ENCODE data around the gene ASB2. TPM values are rescaled to one million over a fixed set of nuclear protein-coding genes. Genes with fewer than 3 reads are reported as not detected.

ASB2 gene
- total RNA-seq, 4 donors from 2014 or later = 0.79 to 2.5 (median 0.95) TPM

DNA sequence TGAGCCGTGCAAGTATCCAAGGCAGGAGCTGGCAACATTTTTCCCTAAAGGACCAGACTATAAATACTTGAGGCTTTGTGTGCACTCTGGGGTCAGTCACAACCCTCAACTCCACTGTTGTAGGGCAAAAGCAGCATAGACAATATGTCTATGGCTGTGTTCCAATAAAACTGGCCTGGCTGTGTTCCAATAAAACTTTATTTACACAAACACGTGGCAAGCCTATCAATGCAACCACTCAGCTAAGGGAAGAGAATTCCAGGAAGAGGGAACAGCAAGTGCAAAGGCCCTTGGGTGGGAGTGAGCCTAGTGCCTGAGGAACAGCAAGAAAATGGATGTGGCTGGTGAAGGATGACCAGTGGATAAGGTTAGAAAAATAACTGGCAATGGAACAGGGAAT, 60.6 kb downstream of the ASB2 start:
- WGBS = 36% methylated on average over 2 of the region's 2 CpGs
- no peak for DNase-seq (ENCODE audit: low spot score in 2 of 2)
- no peak for TF ChIP-seq EP300 (IDR thresholded peaks at IDR 0.05)
- TF ChIP-seq, protein P1, sequence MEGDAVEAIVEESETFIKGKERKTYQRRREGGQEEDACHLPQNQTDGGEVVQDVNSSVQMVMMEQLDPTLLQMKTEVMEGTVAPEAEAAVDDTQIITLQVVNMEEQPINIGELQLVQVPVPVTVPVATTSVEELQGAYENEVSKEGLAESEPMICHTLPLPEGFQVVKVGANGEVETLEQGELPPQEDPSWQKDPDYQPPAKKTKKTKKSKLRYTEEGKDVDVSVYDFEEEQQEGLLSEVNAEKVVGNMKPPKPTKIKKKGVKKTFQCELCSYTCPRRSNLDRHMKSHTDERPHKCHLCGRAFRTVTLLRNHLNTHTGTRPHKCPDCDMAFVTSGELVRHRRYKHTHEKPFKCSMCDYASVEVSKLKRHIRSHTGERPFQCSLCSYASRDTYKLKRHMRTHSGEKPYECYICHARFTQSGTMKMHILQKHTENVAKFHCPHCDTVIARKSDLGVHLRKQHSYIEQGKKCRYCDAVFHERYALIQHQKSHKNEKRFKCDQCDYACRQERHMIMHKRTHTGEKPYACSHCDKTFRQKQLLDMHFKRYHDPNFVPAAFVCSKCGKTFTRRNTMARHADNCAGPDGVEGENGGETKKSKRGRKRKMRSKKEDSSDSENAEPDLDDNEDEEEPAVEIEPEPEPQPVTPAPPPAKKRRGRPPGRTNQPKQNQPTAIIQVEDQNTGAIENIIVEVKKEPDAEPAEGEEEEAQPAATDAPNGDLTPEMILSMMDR (IDR thresholded peaks at IDR 0.05) = no peak
- no peak for TF ChIP-seq POLR2A (IDR thresholded peaks at IDR 0.05)
- TF ChIP-seq POLR2AphosphoS5 (IDR thresholded peaks at IDR 0.05) = no peak
- Histone ChIP-seq H3K27me3 (peaks cover 3% of the 10 kb centered on the region), H3K4me1 (peaks cover 5% of the 10 kb centered on the region), H3K36me3 (no peaks in the 10 kb centered on the region), H3K4me3 (no peak overlapping the region), H3K27ac (no peak overlapping the region), H3K9me3 (no peaks in the 10 kb centered on the region)

DNA sequence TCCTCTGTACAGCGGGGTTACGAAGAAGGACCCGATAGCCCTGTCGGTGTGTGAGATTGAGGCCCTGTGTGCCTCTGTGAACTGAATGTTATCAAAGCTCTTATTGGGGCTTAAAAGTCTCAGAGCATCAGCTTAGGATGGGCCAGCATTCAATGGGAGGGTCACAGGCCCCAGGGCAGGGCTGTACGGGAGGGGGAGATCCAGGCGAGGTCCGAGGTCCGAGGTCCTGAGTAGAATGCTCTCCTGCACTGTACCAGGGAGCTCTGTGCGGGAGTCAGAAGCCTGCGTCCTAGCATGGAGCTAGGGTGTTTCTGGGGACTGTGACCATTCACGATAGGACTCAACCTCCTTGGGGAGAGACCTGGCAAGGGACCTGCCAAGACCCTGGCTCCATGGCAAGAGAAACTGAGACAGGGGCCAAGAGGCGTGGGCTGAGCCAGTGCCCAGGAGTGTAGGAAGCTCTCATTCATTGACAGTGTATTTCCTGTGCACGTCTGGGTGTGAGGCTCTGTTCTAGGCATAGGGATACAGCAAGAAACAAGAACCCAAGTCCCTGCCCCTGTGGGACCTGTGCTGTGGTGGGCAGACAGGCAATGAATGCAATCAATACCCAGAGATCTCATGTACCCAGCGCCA, 61.2 kb downstream of the ASB2 start:
- WGBS = 82% methylated on average over 14 of the region's 14 CpGs
- no peak for DNase-seq (ENCODE audit: low spot score in 2 of 2)

DNA sequence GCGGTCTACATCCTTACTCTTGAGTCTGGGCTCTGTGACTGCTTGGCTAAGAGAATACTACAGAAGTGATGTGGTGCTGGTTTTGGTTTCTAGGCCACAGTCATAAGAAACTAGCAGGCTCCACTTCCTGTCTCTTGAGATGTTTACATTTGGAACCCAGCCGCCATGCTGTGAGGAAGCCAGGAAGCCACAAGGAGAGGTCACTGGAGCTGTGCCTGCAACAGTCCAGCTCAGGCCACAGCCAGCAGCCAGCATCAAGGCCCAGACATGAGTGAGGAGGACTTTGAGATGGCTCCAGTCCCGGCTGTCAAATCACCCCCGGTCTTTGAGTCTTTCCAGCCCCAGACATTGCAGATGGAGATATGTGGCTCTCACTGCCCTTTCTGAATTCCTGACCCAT, 62.1 kb downstream of the ASB2 start:
- H3K4me1 ChIP-seq = peaks cover 5% of the 10 kb centered on the region
- no peak overlapping the region for H3K27ac ChIP-seq
- H3K4me3 ChIP-seq = no peak overlapping the region
- WGBS = 100% methylated on average over 1 of the region's 4 CpGs
- no peak for DNase-seq (ENCODE audit: low spot score in 2 of 2)
- peaks cover 6% of the 10 kb centered on the region for H3K27me3 ChIP-seq
- H3K9me3 ChIP-seq = no peaks in the 10 kb centered on the region
- TF ChIP-seq, protein P1 (IDR thresholded peaks at IDR 0.05) = no peak
- TF ChIP-seq EP300 (IDR thresholded peaks at IDR 0.05) (no peak), POLR2AphosphoS5 (IDR thresholded peaks at IDR 0.05) (no peak), POLR2A (IDR thresholded peaks at IDR 0.05) (no peak)
- no peaks in the 10 kb centered on the region for H3K36me3 ChIP-seq

More for the DNA sequence above, 61.2 kb downstream of the ASB2 start:
- H3K36me3 ChIP-seq = no peaks in the 10 kb centered on the region
- no peak overlapping the region for H3K4me3 ChIP-seq
- H3K27me3 ChIP-seq = peaks cover 6% of the 10 kb centered on the region
- H3K27ac ChIP-seq = no peak overlapping the region
- TF ChIP-seq POLR2A (IDR thresholded peaks at IDR 0.05) (no peak), POLR2AphosphoS5 (IDR thresholded peaks at IDR 0.05) (no peak), EP300 (IDR thresholded peaks at IDR 0.05) (no peak)
- TF ChIP-seq, protein P1 (IDR thresholded peaks at IDR 0.05) = no peak
- peaks cover 5% of the 10 kb centered on the region for H3K4me1 ChIP-seq
- no peaks in the 10 kb centered on the region for H3K9me3 ChIP-seq

DNA sequence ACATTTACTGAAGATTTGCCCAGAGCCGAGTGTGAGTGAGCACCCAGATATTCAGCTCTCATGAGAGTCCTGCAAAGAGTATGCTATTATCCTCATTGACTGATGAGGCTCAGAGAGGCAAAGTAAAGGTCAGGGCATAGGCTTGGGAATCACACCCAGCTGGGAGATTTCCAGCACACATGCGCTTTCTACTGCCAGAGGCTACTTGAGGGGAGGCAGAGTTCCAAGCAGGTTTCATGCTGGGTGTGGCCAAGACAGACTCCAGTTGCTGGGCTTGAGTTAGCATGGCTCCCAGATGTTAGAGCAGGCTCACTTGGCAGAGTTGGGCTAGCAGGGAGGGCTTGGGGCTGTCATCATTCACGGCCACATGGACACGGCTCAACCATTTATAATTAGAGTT, 63.6 kb downstream of the ASB2 start:
- 50% methylated on average over 3 of the region's 4 CpGs for WGBS
- peaks cover 5% of the 10 kb centered on the region for H3K4me1 ChIP-seq
- H3K4me3 ChIP-seq = no peak overlapping the region
- no peak for TF ChIP-seq POLR2A (IDR thresholded peaks at IDR 0.05)
- TF ChIP-seq EP300 (IDR thresholded peaks at IDR 0.05) = no peak
- no peak for TF ChIP-seq POLR2AphosphoS5 (IDR thresholded peaks at IDR 0.05)
- TF ChIP-seq, protein P1 (IDR thresholded peaks at IDR 0.05) = no peak
- H3K27me3 ChIP-seq = peaks cover 6% of the 10 kb centered on the region
- no peak for DNase-seq (ENCODE audit: low spot score in 2 of 2)
- H3K9me3 ChIP-seq = no peaks in the 10 kb centered on the region
- no peaks in the 10 kb centered on the region for H3K36me3 ChIP-seq
- H3K27ac ChIP-seq = no peak overlapping the region

DNA sequence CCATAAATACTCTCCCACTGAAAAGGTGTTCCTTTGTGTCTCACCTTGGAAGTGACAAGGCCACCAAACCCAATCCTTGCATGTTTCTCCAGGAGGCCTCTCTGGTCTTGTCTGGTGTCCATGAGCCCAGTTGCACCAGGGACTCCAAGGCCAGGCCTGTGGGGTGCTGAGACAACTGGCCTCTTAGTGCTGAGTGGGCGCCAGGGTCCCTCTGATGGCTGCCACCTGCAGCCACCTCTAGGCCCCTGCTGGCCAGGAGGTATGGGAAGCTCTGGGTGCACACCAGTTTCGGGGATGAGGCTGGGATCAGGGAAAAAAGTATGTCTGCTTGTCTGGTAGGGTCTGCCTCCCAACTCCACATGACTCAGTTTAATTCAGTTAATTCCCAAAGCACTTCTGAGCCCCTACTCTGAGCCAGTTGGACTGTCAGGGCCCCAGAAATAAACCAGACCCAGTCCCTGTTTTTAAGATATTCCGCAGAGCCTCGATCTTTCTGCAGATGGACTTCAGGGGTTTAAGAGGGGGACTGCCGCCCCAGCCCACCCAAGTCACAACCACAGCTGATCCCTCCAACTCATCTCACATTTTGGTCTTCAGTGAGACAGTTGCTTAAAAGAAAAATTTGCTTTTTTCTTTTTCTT, 64.3 kb downstream of the ASB2 start:
- H3K36me3 ChIP-seq = no peaks in the 10 kb centered on the region
- H3K4me3 ChIP-seq = no peak overlapping the region
- no peak for TF ChIP-seq EP300 (IDR thresholded peaks at IDR 0.05)
- TF ChIP-seq POLR2A (IDR thresholded peaks at IDR 0.05) = no peak
- TF ChIP-seq, protein P1 (IDR thresholded peaks at IDR 0.05) = no peak
- TF ChIP-seq POLR2AphosphoS5 (IDR thresholded peaks at IDR 0.05) = no peak
- no peak for DNase-seq (ENCODE audit: low spot score in 2 of 2)
- no peaks in the 10 kb centered on the region for H3K9me3 ChIP-seq
- peaks cover 5% of the 10 kb centered on the region for H3K4me1 ChIP-seq
- 83% methylated on average over 3 of the region's 5 CpGs for WGBS
- no peak overlapping the region for H3K27ac ChIP-seq
- peaks cover 3% of the 10 kb centered on the region for H3K27me3 ChIP-seq

Data from suprapubic skin (tissue), 4 donors.